Neural cell (in vitro differentiated cells): ENCODE data around the gene TMC2.

Source experiments
- CTCF ChIP-seq: fragments of 450-650 bp; IDR thresholded peaks from 2 replicates; pipeline ENCODE4 v1.5.1; 2014; ENCODE audit warnings: antibody characterized with exemption, mild to moderate bottlenecking, moderate library complexity; ENCODE audit not compliant: poor library complexity, severe bottlenecking
- EP300 ChIP-seq: fragments of 450-650 bp; conservative IDR thresholded peaks from 2 replicates; pipeline ENCODE4 v1.6.1; 2014; ENCODE audit warnings: antibody characterized with exemption, mild to moderate bottlenecking, moderate library complexity; ENCODE audit not compliant: poor library complexity, severe bottlenecking

- TF ChIP-seq CTCF, result no peak
- TF ChIP-seq EP300, result no peak
Measured at GRCh38 chr20:2610941-2611720, 74.8 kb downstream of the TMC2 start.
